Activated T-helper 1 cell treated with anti-CD3 and anti-CD28 coated beads, Interleukin-12 subunit alpha, Interleukin-12 subunit beta, Interleukin-2, Interleukin-4 antibody, amounts not matched to agents 30 ng/mL and 10 ng/mL and 1 ng/mL, durations not matched to agents 14 hours and 24 hours and 36 hours (primary cell): ENCODE data around the gene ZNF48. TPM values are rescaled to one million over a fixed set of nuclear protein-coding genes. Genes with fewer than 3 reads are reported as not detected.

Experiments
- DNase-seq: peaks from one replicate; pipeline ENCODE4 v3.0.0; 2021; ENCODE audit warnings: low spot score
- H3K27ac Mint-ChIP-seq: one replicate; pipeline ENCODE4 v1.8.0; 2021; ENCODE audit warnings: mild to moderate bottlenecking, mixed read lengths
- H3K27me3 Mint-ChIP-seq: one replicate; pipeline ENCODE4 v1.8.0; 2022; ENCODE audit warnings: mild to moderate bottlenecking, moderate library complexity, mixed read lengths; ENCODE audit not compliant: insufficient read depth
- H3K36me3 Mint-ChIP-seq: one replicate; pipeline ENCODE4 v1.8.0; 2021; ENCODE audit warnings: low read depth, mixed read lengths
- H3K4me1 Mint-ChIP-seq: one replicate; pipeline ENCODE4 v1.8.0; 2021; ENCODE audit warnings: low read depth, mixed read lengths
- H3K4me3 Mint-ChIP-seq: one replicate; pipeline ENCODE4 v1.8.0; 2021; ENCODE audit warnings: mild to moderate bottlenecking, moderate library complexity, mixed read lengths
- H3K9me3 Mint-ChIP-seq: one replicate; pipeline ENCODE4 v1.8.0; 2021; ENCODE audit warnings: mixed read lengths
- intact Hi-C: fragments of 100-400 bp; cut with micrococcal nuclease; formaldehyde crosslinking; loops from one replicate; pipeline ENCODE4 v1.15.1; 2024
- total RNA-seq: library from RNA; stranded (reverse); gene quantifications from 2 replicates; pipeline ENCODE4 v1.2.3, GENCODE V29; 2022

The ZNF48 gene
- total RNA-seq, 1 donor from 2014 or later: 20.2 TPM

GRCh38 chr16:30407804-30408534, 12.7 kb downstream of the ZNF48 start:
- H3K4me1 Mint-ChIP-seq: peaks cover 27% of the 10 kb centered on the region
- H3K36me3 Mint-ChIP-seq: peaks cover 10% of the 10 kb centered on the region
- DNase-seq: no peak
- no peaks in the 10 kb centered on the region for H3K9me3 Mint-ChIP-seq
- H3K4me3 Mint-ChIP-seq: peak overlapping the region; percentile 84
- intact Hi-C loops: loop anchor here (1.0 to 5.0 kb wide), 7 partner anchors 13 to 316 kb away; partner anchors contain the start of genes CD2BP2, MAPK3, TBC1D10B and TBX6
- peaks cover 4% of the 10 kb centered on the region for H3K27me3 Mint-ChIP-seq
- H3K27ac Mint-ChIP-seq: peak overlapping the region; percentile 76

- Mint-ChIP-seq H3K27ac (peak overlapping the region; percentile 35), H3K27me3 (no peaks in the 10 kb centered on the region), H3K36me3 (peaks cover 18% of the 10 kb centered on the region), H3K4me1 (peaks cover 27% of the 10 kb centered on the region), H3K9me3 (no peaks in the 10 kb centered on the region), H3K4me3 (peak overlapping the region; percentile 73)
- intact Hi-C loops: loop anchor here (1.0 to 5.0 kb wide), 4 partner anchors 8 to 317 kb away; partner anchors contain the start of genes MAPK3, TBX6 and ZNF689
- peak; percentile 86 for DNase-seq
These were observed 14.2 kb downstream of the ZNF48 start for GRCh38 chr16:30409125-30410060.

GRCh38 chr16:30413112-30413806, 18.0 kb downstream of the ZNF48 start:
- peaks cover 41% of the 10 kb centered on the region for H3K4me1 Mint-ChIP-seq
- no peak overlapping the region for H3K27ac Mint-ChIP-seq

GRCh38 chr16:30414159-30414558, 18.9 kb downstream of the ZNF48 start:
- no peak overlapping the region for H3K4me3 Mint-ChIP-seq
- intact Hi-C loops: no loop called here
- H3K4me1 Mint-ChIP-seq: peaks cover 39% of the 10 kb centered on the region
- H3K27ac Mint-ChIP-seq: no peak overlapping the region
- H3K9me3 Mint-ChIP-seq: no peaks in the 10 kb centered on the region
- no peaks in the 10 kb centered on the region for H3K27me3 Mint-ChIP-seq
- DNase-seq: no peak
- H3K36me3 Mint-ChIP-seq: peaks cover 33% of the 10 kb centered on the region

More at GRCh38 chr16:30413112-30413806, 18.0 kb downstream of the ZNF48 start:
- Mint-ChIP-seq H3K27me3 (no peaks in the 10 kb centered on the region), H3K4me3 (no peak overlapping the region), H3K36me3 (peaks cover 33% of the 10 kb centered on the region), H3K9me3 (no peaks in the 10 kb centered on the region)
- intact Hi-C loops: no loop called here
- no peak for DNase-seq

- intact Hi-C loops: no loop called here
- H3K4me3 Mint-ChIP-seq: no peak overlapping the region
- peak overlapping the region; percentile 18 for H3K27ac Mint-ChIP-seq
- no peak for DNase-seq
- no peaks in the 10 kb centered on the region for H3K27me3 Mint-ChIP-seq
- peaks cover 40% of the 10 kb centered on the region for H3K36me3 Mint-ChIP-seq
- H3K4me1 Mint-ChIP-seq: peaks cover 42% of the 10 kb centered on the region
- no peaks in the 10 kb centered on the region for H3K9me3 Mint-ChIP-seq
These were observed 20.9 kb downstream of the ZNF48 start for GRCh38 chr16:30416047-30416603.

- H3K27me3 Mint-ChIP-seq: no peaks in the 10 kb centered on the region
- H3K9me3 Mint-ChIP-seq: no peaks in the 10 kb centered on the region
- peak overlapping the region; percentile 72 for H3K27ac Mint-ChIP-seq
- intact Hi-C loops: loop anchor here (1.0 kb wide), 1 partner anchor 8 kb away; no protein-coding TSS in a partner anchor
- no peak for DNase-seq
- H3K36me3 Mint-ChIP-seq: peaks cover 42% of the 10 kb centered on the region
- peak overlapping the region; percentile 55 for H3K4me3 Mint-ChIP-seq
- peaks cover 41% of the 10 kb centered on the region for H3K4me1 Mint-ChIP-seq
These were observed 21.7 kb downstream of the ZNF48 start for GRCh38 chr16:30416624-30417528.

- peaks cover 36% of the 10 kb centered on the region for H3K4me1 Mint-ChIP-seq
- H3K4me3 Mint-ChIP-seq: peak overlapping the region; percentile 70
- H3K9me3 Mint-ChIP-seq: no peaks in the 10 kb centered on the region
- H3K27me3 Mint-ChIP-seq: no peaks in the 10 kb centered on the region
- intact Hi-C loops: loop anchor here (1.0 kb wide), 1 partner anchor 8 kb away; no protein-coding TSS in a partner anchor
- H3K27ac Mint-ChIP-seq: no peak overlapping the region
- peaks cover 37% of the 10 kb centered on the region for H3K36me3 Mint-ChIP-seq
- peak; percentile 86 for DNase-seq
These were observed 22.5 kb downstream of the ZNF48 start for GRCh38 chr16:30417529-30418349.

- Mint-ChIP-seq H3K27me3 (no peaks in the 10 kb centered on the region), H3K4me3 (peak overlapping the region; percentile 70), H3K4me1 (peaks cover 36% of the 10 kb centered on the region), H3K27ac (peak overlapping the region; percentile 65), H3K9me3 (no peaks in the 10 kb centered on the region), H3K36me3 (peaks cover 37% of the 10 kb centered on the region)
- intact Hi-C loops: no loop called here
- DNase-seq: no peak
These were observed 23.3 kb downstream of the ZNF48 start for GRCh38 chr16:30418350-30419181.

- Mint-ChIP-seq H3K27me3 (no peaks in the 10 kb centered on the region), H3K36me3 (peaks cover 33% of the 10 kb centered on the region), H3K4me3 (no peak overlapping the region), H3K27ac (no peak overlapping the region), H3K9me3 (no peaks in the 10 kb centered on the region), H3K4me1 (peaks cover 30% of the 10 kb centered on the region)
- intact Hi-C loops: no loop called here
- no peak for DNase-seq
These were observed 25.8 kb downstream of the ZNF48 start for GRCh38 chr16:30421010-30421409.

DNA sequence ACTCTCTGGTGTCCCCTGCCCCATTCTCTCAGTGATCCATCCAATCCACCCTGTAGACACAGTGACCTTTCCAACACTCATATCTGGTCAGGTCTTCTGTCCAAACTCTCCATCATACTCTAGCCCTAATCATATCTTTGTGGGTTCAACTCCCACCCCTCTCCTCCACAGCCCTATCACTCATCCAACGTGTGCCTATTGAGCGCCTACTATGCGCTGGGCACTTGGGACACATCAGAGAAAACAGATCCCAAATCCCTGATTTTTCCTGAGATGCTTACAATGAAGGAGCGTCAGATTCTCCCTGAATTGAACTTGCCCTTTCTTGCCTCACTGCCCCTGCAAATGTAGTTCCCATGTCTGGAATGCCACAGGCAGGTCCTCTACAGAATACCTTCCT, 32.8 kb downstream of the ZNF48 start:
- Mint-ChIP-seq H3K9me3 (no peaks in the 10 kb centered on the region), H3K36me3 (peaks cover 22% of the 10 kb centered on the region), H3K27ac (peak overlapping the region; percentile 37), H3K4me1 (peaks cover 18% of the 10 kb centered on the region), H3K27me3 (no peaks in the 10 kb centered on the region), H3K4me3 (no peak overlapping the region)
- no peak for DNase-seq
- intact Hi-C loops: no loop called here
